Endothelial cell of umbilical vein (primary cell): Measurements from ENCODE around the gene INTS14. TPM values are rescaled to one million over a fixed set of nuclear protein-coding genes. Genes with fewer than 3 reads are reported as not detected.

Experiments used
- BruUV-seq: library from RNA; stranded (reverse); fragments of 400-500 nt; replicated peaks from 2 replicates; lab custom pipeline; 2021; lab: Mats Ljungman, UMichigan
- CTCF ChIA-PET: fragments of 300-600, 350-600 bp; sonication (Branson Sonifier 250); formaldehyde crosslinking; loops from one replicate; lab custom pipeline; 2021; ENCODE audit warnings: antibody characterized with exemption, inconsistent platforms; lab: Charles Lee
- POLR2A ChIA-PET: fragments of 300-600, 350-600 bp; sonication (Branson Sonifier 250); formaldehyde crosslinking; loops from one replicate; lab custom pipeline; 2021; ENCODE audit warnings: antibody characterized with exemption, inconsistent platforms; lab: Charles Lee
- DNase-seq: peaks from one replicate; pipeline ENCODE4 v3.0.0-alpha.2; 2011; ENCODE audit warnings: low read depth, low spot score
- FAIRE-seq: peaks from 2 replicates; lab custom pipeline; 2011; peaks lifted over from hg19 to GRCh38; lab: Jason Lieb, UNC
- H2AFZ ChIP-seq: 2 replicates; pipeline ENCODE4 v1.6.0; 2012; ENCODE audit warnings: low read depth, low read length, control low read depth, inconsistent platforms
- H3K27ac ChIP-seq: 2 replicates; pipeline ENCODE4 v1.5.1; 2011; ENCODE audit warnings: low read depth, mild to moderate bottlenecking, control low read depth, low read length, moderate library complexity; ENCODE audit not compliant: insufficient read depth
- H3K27me3 ChIP-seq, 2 experiments: 2 replicates each; pipeline versions ENCODE4 v1.6.0 to v1.6.1; 2011; ENCODE audit warnings: low read length in 2 of 2, mixed read lengths in 1 of 2; ENCODE audit not compliant: control insufficient read depth in 2 of 2, insufficient read depth in 2 of 2
- H3K36me3 ChIP-seq, 2 experiments: 2 replicates in 1 of 2; 3 replicates in 1 of 2; pipeline ENCODE4 v1.5.1; 2011; ENCODE audit warnings: low read length in 2 of 2, mild to moderate bottlenecking in 1 of 2, moderate library complexity in 1 of 2; ENCODE audit not compliant: control insufficient read depth in 2 of 2, insufficient read depth in 2 of 2; ENCODE audit errors: extremely low read depth in 1 of 2
- H3K4me1 ChIP-seq: 3 replicates; pipeline ENCODE4 v1.5.1; 2011; ENCODE audit warnings: mild to moderate bottlenecking, low read length; ENCODE audit not compliant: control insufficient read depth, insufficient read depth; ENCODE audit errors: extremely low read depth
- H3K4me2 ChIP-seq: 2 replicates; pipeline ENCODE4 v1.6.1; 2011; ENCODE audit warnings: low read length, control low read depth, mixed read lengths; ENCODE audit not compliant: insufficient read depth
- H3K4me3 ChIP-seq, 3 experiments: fragments of 200-600 bp in 1 of 3; sonication (generic), shearing (Covaris generic) in 1 of 3; replicated peaks in 1 of 3; 2 replicates each; pipeline ENCODE4 v1.5.1; 2011 to 2016; ENCODE audit warnings: control low read depth in 3 of 3, low read length in 3 of 3, mild to moderate bottlenecking in 2 of 3, inconsistent platforms in 1 of 3, low read depth in 1 of 3, moderate library complexity in 1 of 3; ENCODE audit not compliant: insufficient read depth in 1 of 3
- H3K79me2 ChIP-seq: 2 replicates; pipeline ENCODE4 v1.6.0; 2012; ENCODE audit warnings: low read length, inconsistent platforms; ENCODE audit not compliant: control insufficient read depth, insufficient read depth
- H3K9ac ChIP-seq: replicated peaks from 2 replicates; pipeline ENCODE3; 2011; ENCODE audit warnings: low read length, control low read depth; ENCODE audit not compliant: insufficient read depth; ENCODE audit errors: extremely low read depth
- H3K9me1 ChIP-seq: replicated peaks from 3 replicates; pipeline ENCODE4 v1.6.0; 2011; ENCODE audit warnings: mild to moderate bottlenecking, low read length; ENCODE audit not compliant: control insufficient read depth, insufficient read depth; ENCODE audit errors: extremely low read depth
- H3K9me3 ChIP-seq: replicated peaks from 2 replicates; pipeline ENCODE4 v1.5.1; 2012; ENCODE audit warnings: low read length, inconsistent platforms; ENCODE audit not compliant: control insufficient read depth, insufficient read depth
- H4K20me1 ChIP-seq: replicated peaks from 2 replicates; pipeline ENCODE3; 2011; ENCODE audit warnings: mild to moderate bottlenecking, low read length; ENCODE audit not compliant: control insufficient read depth, insufficient read depth; ENCODE audit errors: extremely low read depth
- EZH2 ChIP-seq: IDR thresholded peaks from 2 replicates; pipeline ENCODE4 v1.6.1; 2012; ENCODE audit warnings: borderline replicate concordance, low read depth, mild to moderate bottlenecking, moderate library complexity, low read length, inconsistent platforms; ENCODE audit not compliant: severe bottlenecking
- FOS ChIP-seq: IDR thresholded peaks from 2 replicates; pipeline ENCODE4 v1.6.1; 2011; ENCODE audit warnings: mild to moderate bottlenecking, low read length, moderate library complexity, borderline replicate concordance; ENCODE audit not compliant: insufficient read depth
- GATA2 ChIP-seq: IDR thresholded peaks from 2 replicates; pipeline ENCODE4 v1.7.0; 2011; ENCODE audit warnings: low read depth, mild to moderate bottlenecking, moderate library complexity, mixed read lengths, low read length; ENCODE audit not compliant: insufficient read length, insufficient read depth
- JUN ChIP-seq: IDR thresholded peaks from 2 replicates; pipeline ENCODE4 v1.6.1; 2011; ENCODE audit warnings: borderline replicate concordance, low read depth; ENCODE audit not compliant: insufficient read length, insufficient read depth
- MYC ChIP-seq: IDR thresholded peaks from one replicate; pipeline ENCODE4 v1.6.1; 2011; ENCODE audit warnings: mild to moderate bottlenecking, low read depth, low read length
- POLR2A ChIP-seq: IDR thresholded peaks from 2 replicates; pipeline ENCODE4 v1.6.1; 2012; ENCODE audit warnings: low read depth, mild to moderate bottlenecking, control low read depth, low read length
- POLR2AphosphoS5 ChIP-seq: IDR thresholded peaks from 2 replicates; pipeline ENCODE4 v1.6.1; 2012; ENCODE audit warnings: low read depth, mild to moderate bottlenecking, control low read depth, low read length, moderate library complexity; ENCODE audit not compliant: insufficient read depth
- dilution Hi-C: fragments of 300-500 bp; cut with MboI; formaldehyde crosslinking; loops from one replicate; pipeline ENCODE4 v1.15.0; 2019; ENCODE audit warnings: low sequenced_read_pairs; ENCODE audit not compliant: extremely low pct_ligation_motif_present
- intact Hi-C: fragments of 100-400 bp; cut with micrococcal nuclease; formaldehyde crosslinking; loops from one replicate; pipeline ENCODE4 v1.10.0; 2022
- polyA plus RNA-seq, 4 experiments: library from polyadenylated mRNA; depleted of rRNA in 3 of 4; stranded (reverse) in 3 of 4; unstranded in 1 of 4; fragments of >200 nt; gene quantifications; 2 replicates each; pipeline versions ENCODE4 v1.2.1 to v1.2.3, GENCODE V29; 2011 to 2012; ENCODE audit warnings: missing spikeins in 1 of 4
- total RNA-seq: library from RNA; stranded (reverse); gene quantifications from 2 replicates; pipeline ENCODE4 v1.2.3, GENCODE V29; 2021
- TF ChIP-seq, protein P1 (sequence below), 2 donors: IDR thresholded peaks; 1 replicate in 1 of 2; 2 replicates in 1 of 2; pipeline ENCODE4 v1.5.1; 2011; ENCODE audit warnings: low read length in 2 of 2, mild to moderate bottlenecking in 2 of 2, moderate library complexity in 2 of 2, control low read depth in 1 of 2, inconsistent platforms in 1 of 2, low read depth in 1 of 2; ENCODE audit not compliant: insufficient read depth in 1 of 2; ENCODE audit errors: extremely low read depth in 1 of 2
- TF ChIP-seq, protein P2 (sequence below): IDR thresholded peaks from 2 replicates; pipeline ENCODE4 v1.6.1; 2011; ENCODE audit not compliant: insufficient read depth, insufficient read length

The INTS14 gene
- total and polyA plus RNA-seq, 2 donors (not counting 3 experiments of a cell fraction or from before 2014, with no cell fraction given): 41.7 to 52.6 TPM

DNA sequence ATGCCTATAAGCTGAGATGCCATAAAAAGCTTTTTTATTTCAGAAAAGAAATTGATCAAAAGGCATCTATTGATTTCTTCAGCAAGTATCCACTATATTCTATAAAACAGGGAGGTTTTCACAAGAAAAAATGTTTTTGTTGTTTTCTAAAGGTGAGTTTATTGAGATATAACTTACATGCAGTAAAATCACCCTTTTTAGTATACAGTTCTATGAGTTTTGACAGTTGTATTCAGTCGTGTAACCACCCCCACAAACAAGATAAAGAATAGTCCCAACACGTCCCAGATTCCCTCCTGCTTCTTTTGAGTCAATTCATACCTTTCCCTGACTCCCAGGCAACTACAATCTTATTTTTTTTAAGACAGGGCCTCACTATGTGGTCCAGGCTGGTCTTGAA lies 7.8 kb downstream of the INTS14 start:
- ChIA-PET CTCF (no interaction called here), POLR2A (no interaction called here)
- Histone ChIP-seq H3K4me1 (no peaks in the 10 kb centered on the region), H3K27ac (no peak overlapping the region), H3K4me3 (no peak overlapping the region), H3K79me2 (peaks cover 8% of the 10 kb centered on the region), H3K36me3 (peaks cover 0 to 8% of the 10 kb centered on the region in 2 experiments), H2AFZ (no peak overlapping the region), H3K4me2 (no peak overlapping the region), H3K9me3 (no peaks in the 10 kb centered on the region), H3K27me3 (no peaks in the 10 kb centered on the region), H3K9ac (no peak overlapping the region), H4K20me1 (no peaks in the 10 kb centered on the region), H3K9me1 (no peaks in the 10 kb centered on the region)
- DNase-seq (no peak), FAIRE-seq (no peak)
- BruUV-seq: no TSS peak
- dilution Hi-C loops (no loop called here), intact Hi-C loops (no loop called here)
- no peak for TF ChIP-seq GATA2
- TF ChIP-seq, protein P1, sequence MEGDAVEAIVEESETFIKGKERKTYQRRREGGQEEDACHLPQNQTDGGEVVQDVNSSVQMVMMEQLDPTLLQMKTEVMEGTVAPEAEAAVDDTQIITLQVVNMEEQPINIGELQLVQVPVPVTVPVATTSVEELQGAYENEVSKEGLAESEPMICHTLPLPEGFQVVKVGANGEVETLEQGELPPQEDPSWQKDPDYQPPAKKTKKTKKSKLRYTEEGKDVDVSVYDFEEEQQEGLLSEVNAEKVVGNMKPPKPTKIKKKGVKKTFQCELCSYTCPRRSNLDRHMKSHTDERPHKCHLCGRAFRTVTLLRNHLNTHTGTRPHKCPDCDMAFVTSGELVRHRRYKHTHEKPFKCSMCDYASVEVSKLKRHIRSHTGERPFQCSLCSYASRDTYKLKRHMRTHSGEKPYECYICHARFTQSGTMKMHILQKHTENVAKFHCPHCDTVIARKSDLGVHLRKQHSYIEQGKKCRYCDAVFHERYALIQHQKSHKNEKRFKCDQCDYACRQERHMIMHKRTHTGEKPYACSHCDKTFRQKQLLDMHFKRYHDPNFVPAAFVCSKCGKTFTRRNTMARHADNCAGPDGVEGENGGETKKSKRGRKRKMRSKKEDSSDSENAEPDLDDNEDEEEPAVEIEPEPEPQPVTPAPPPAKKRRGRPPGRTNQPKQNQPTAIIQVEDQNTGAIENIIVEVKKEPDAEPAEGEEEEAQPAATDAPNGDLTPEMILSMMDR (IDR thresholded peaks at IDR 0.05; ENCODE audit: extremely low read depth in 1 of 2, insufficient read depth in 1 of 2, low read depth in 1 of 2, low read length in 2 of 2): no peak
- TF ChIP-seq MYC: no peak
- no peak for TF ChIP-seq EZH2
- TF ChIP-seq JUN: no peak

DNA sequence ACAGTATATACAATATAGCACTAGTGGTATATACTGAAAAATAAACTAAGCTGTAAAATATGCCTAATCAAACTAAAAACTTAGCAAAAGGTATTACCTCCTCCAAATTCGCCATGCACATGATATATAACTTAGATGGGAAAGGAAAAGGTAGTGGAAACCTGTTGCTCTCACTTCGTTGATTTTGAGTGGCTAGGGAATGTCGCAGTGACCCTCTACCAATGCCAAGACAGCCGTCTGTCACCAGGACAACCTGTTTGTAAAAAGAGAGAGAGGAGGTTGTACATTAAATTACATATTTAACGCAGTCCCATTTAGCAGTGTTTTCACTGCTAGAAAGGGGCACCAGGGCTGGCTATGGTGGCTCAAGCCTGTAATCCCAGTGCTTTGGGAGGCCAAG lies 11.3 kb downstream of the INTS14 start:
- CTCF ChIA-PET: interaction anchor here (1.0 kb wide), 1 partner anchor 10 kb away, joined by 4 read pairs; no protein-coding TSS in a partner anchor
- H3K9ac ChIP-seq: no peak overlapping the region
- H3K9me1 ChIP-seq: no peaks in the 10 kb centered on the region
- H3K9me3 ChIP-seq: no peaks in the 10 kb centered on the region
- no peaks in the 10 kb centered on the region for H3K27me3 ChIP-seq
- no peaks in the 10 kb centered on the region for H3K4me1 ChIP-seq
- no peak overlapping the region for H3K27ac ChIP-seq
- FAIRE-seq (no peak), DNase-seq (no peak)
- H3K36me3 ChIP-seq: peaks cover 7 to 12% of the 10 kb centered on the region in 2 experiments
- no peaks in the 10 kb centered on the region for H4K20me1 ChIP-seq
- TF ChIP-seq EZH2 (no peak), POLR2AphosphoS5 (no peak), FOS (no peak), JUN (no peak), GATA2 (no peak), MYC (no peak), POLR2A (no peak)
- TF ChIP-seq, protein P1 (IDR thresholded peaks at IDR 0.05; ENCODE audit: extremely low read depth in 1 of 2, insufficient read depth in 1 of 2, low read depth in 1 of 2, low read length in 2 of 2): no peak
- TF ChIP-seq, protein P2, sequence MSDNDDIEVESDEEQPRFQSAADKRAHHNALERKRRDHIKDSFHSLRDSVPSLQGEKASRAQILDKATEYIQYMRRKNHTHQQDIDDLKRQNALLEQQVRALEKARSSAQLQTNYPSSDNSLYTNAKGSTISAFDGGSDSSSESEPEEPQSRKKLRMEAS: no peak
- no peak overlapping the region for H2AFZ ChIP-seq
- dilution Hi-C loops (no loop called here), intact Hi-C loops (no loop called here)
- no peak overlapping the region for H3K4me2 ChIP-seq
- no peak overlapping the region for H3K4me3 ChIP-seq
- H3K79me2 ChIP-seq: no peaks in the 10 kb centered on the region
- no TSS peak for BruUV-seq
- POLR2A ChIA-PET: no interaction called here
